GM03348 (cell line): ENCODE results near the gene CCNE1.
A peak's percentile ranks its signal among the peaks of the same experiment; 100 is the strongest.

ENCODE experiments used
- DNase-seq: peaks from one replicate; pipeline ENCODE4 v3.0.0; 2012; ENCODE audit warnings: low spot score

The CCNE1 gene

GRCh38 chr19:29811125-29812079, at the start of gene CCNE1:
Gene CCNE1 (plus strand): TSS chr19:29811991. CDS start chr19:29812556, 565 bp downstream.
- peak; percentile 99 for DNase-seq

GRCh38 chr19:29763196-29763595, 48.6 kb upstream of the CCNE1 start:
- DNase-seq = no peak

GRCh38 chr19:29764361-29764760, 47.4 kb upstream of the CCNE1 start:
- no peak for DNase-seq

GRCh38 chr19:29766100-29766499, 45.7 kb upstream of the CCNE1 start:
- no peak for DNase-seq

- no peak for DNase-seq
Measured at GRCh38 chr19:29767039-29767735, 44.6 kb upstream of the CCNE1 start.

GRCh38 chr19:29768166-29768565, 43.6 kb upstream of the CCNE1 start:
- DNase-seq = no peak

- no peak for DNase-seq
Measured at GRCh38 chr19:29769997-29770396, 41.8 kb upstream of the CCNE1 start.

GRCh38 chr19:29770648-29771047, 41.1 kb upstream of the CCNE1 start:
- DNase-seq = no peak

GRCh38 chr19:29771708-29772414, 39.9 kb upstream of the CCNE1 start:
- DNase-seq = peak; percentile 88

- no peak for DNase-seq
Measured at GRCh38 chr19:29772696-29773095, 39.1 kb upstream of the CCNE1 start.

GRCh38 chr19:29773141-29773540, 38.6 kb upstream of the CCNE1 start:
- no peak for DNase-seq

- no peak for DNase-seq
Measured at GRCh38 chr19:29774126-29774525, 37.7 kb upstream of the CCNE1 start.

GRCh38 chr19:29777781-29778309, 33.9 kb upstream of the CCNE1 start:
- DNase-seq = no peak

GRCh38 chr19:29779921-29780320, 31.9 kb upstream of the CCNE1 start:
- no peak for DNase-seq

GRCh38 chr19:29781386-29782259, 30.2 kb upstream of the CCNE1 start:
- DNase-seq = no peak

- DNase-seq = no peak
Measured at GRCh38 chr19:29782260-29782580, 29.6 kb upstream of the CCNE1 start.

- DNase-seq = no peak
Measured at GRCh38 chr19:29783627-29784190, 28.1 kb upstream of the CCNE1 start.

- DNase-seq = no peak
Measured at GRCh38 chr19:29784598-29785223, 27.1 kb upstream of the CCNE1 start.

- DNase-seq = no peak
Measured at GRCh38 chr19:29785360-29785759, 26.4 kb upstream of the CCNE1 start.

- no peak for DNase-seq
Measured at GRCh38 chr19:29785955-29786589, 25.7 kb upstream of the CCNE1 start.
